ENCODE data around the gene GPR183. TPM values are rescaled to one million over a fixed set of nuclear protein-coding genes. Genes with fewer than 3 reads are reported as not detected.

The GPR183 gene
- total and polyA plus RNA-seq, 2 of the 8 experiments (the other 6 are each of a cell fraction or from before 2014, with no cell fraction given) = not detected

DNA sequence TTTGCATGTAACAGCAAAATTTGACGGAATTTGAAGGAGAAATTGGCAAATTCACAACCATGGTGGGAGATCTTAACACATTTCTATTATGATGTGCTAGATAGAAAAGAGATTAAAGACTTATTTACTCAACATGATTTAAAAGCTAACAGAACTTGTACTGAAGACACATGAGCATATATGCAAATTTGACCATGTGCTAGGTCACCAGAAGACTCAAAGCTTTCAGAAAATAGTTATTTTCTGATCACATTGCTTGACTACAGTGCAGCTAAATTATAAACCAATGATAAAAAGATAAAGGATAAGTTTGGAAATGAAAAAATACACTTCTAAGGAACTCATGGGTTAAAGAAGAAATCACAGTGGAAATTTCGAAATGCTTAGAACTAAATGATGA lies 9.1 kb downstream of the GPR183 start:
- POLR2A ChIA-PET (ENCODE audit: partially characterized antibody) = interaction anchor here (1.0 kb wide), 1 partner anchor 26 kb away, joined by 3 read pairs; no protein-coding TSS in a partner anchor
- Histone ChIP-seq H4K91ac (replicated peaks; ENCODE audit: insufficient read length, low read length) (no peak overlapping the region), H2BK12ac (ENCODE audit: low read depth, low read length) (no peak overlapping the region), H2AFZ (ENCODE audit: low read length) (no peak overlapping the region), H3K4me2 (ENCODE audit: insufficient read depth in 1 of 2, low read depth in 2 of 2, low read length in 2 of 2) (no peak overlapping the region), H2BK15ac (ENCODE audit: low read length) (no peak overlapping the region), H2AK5ac (ENCODE audit: low read depth, low read length) (no peak overlapping the region), H3K56ac (replicated peaks; ENCODE audit: insufficient read length, low read depth, low read length) (no peak overlapping the region), H3K27me3 (replicated peaks in 1 of 4; ENCODE audit: control insufficient read depth in 3 of 4, extremely low read depth in 1 of 4, insufficient read depth in 3 of 4, low read length in 3 of 4) (no peaks in the 10 kb centered on the region), H3K79me1 (ENCODE audit: low read depth, low read length) (0 out of 2 replicates have a peak, but pooled peaks cover 2% of the 10 kb centered on the region), H2BK5ac (ENCODE audit: low read depth, low read length) (no peak overlapping the region), H4K20me1 (replicated peaks in 1 of 2; ENCODE audit: control insufficient read depth in 1 of 2, insufficient read depth in 2 of 2, low read length in 2 of 2) (peaks cover 1 to 2% of the 10 kb centered on the region in 2 experiments), H3K4me1 (replicated peaks in 1 of 4; ENCODE audit: control insufficient read depth in 3 of 4, insufficient read depth in 4 of 4, low read length in 3 of 4) (no peaks in the 10 kb centered on the region; a peak in 1 of 7 replicates), H4K8ac (ENCODE audit: extremely low read depth, insufficient read depth, low read length) (no peak overlapping the region), H3K18ac (ENCODE audit: extremely low read depth, low read length) (no peak overlapping the region), H2BK20ac (ENCODE audit: low read length) (no peak overlapping the region), H3K4me3 (ENCODE audit: extremely low read depth in 1 of 4, insufficient read depth in 2 of 4, low read depth in 3 of 4, low read length in 4 of 4) (no peak overlapping the region), H3K36me3 (ENCODE audit: control insufficient read depth in 2 of 4, insufficient read depth in 4 of 4, low read length in 3 of 4) (no peaks in the 10 kb centered on the region), H3K9me3 (ENCODE audit: insufficient read depth in 2 of 2, low read depth in 1 of 2, low read length in 1 of 2) (no peaks in the 10 kb centered on the region), H3K79me2 (ENCODE audit: control insufficient read depth in 1 of 2, insufficient read depth in 2 of 2, low read length in 2 of 2) (no peaks in the 10 kb centered on the region), H3K23ac (ENCODE audit: insufficient read length) (no peak overlapping the region), H3K14ac (ENCODE audit: insufficient read length) (no peak overlapping the region), H3K23me2 (ENCODE audit: low read depth, low read length) (no peaks in the 10 kb centered on the region), H3K9ac (replicated peaks in 1 of 4; ENCODE audit: extremely low read depth in 1 of 4, low read depth in 3 of 4, low read length in 3 of 4) (no peak overlapping the region), H3K4ac (replicated peaks; ENCODE audit: insufficient read length, low read depth, low read length) (no peak overlapping the region), H3K27ac (ENCODE audit: low read depth, low read length) (no peak overlapping the region), H2BK120ac (replicated peaks; ENCODE audit: low read depth, low read length) (no peak overlapping the region), H4K5ac (ENCODE audit: insufficient read length, low read depth, low read length) (no peak overlapping the region)
- no peak for FAIRE-seq
- 94% methylated on average over 2 of the region's 2 CpGs; no CpG with 5 or more reads in 1 of the 2 experiments for WGBS, 2 experiments (ENCODE audit: extremely low coverage in 1 of 2, insufficient coverage in 1 of 2, insufficient read length in 1 of 2, insufficient replicate concordance in 2 of 2, low coverage in 1 of 2, low lambda C conversion rate in 2 of 2, missing lambda C conversion rate in 1 of 2)
- CTCF ChIA-PET (ENCODE audit: partially characterized antibody) = interaction anchor here (1.1 to 2.2 kb wide), 4 partner anchors 13 to 89 kb away, joined by 3 to 8 read pairs (median 5); no protein-coding TSS in a partner anchor
- TF ChIP-seq TEAD4 (IDR thresholded peaks at IDR 0.05; ENCODE audit: low read depth, low read length) (no peak), NANOG (IDR thresholded peaks at IDR 0.05; ENCODE audit: insufficient read depth, low read depth, low read length, poor library complexity, severe bottlenecking) (no peak), BACH1 (IDR thresholded peaks at IDR 0.05; ENCODE audit: low read length) (no peak), TCF12 (IDR thresholded peaks at IDR 0.05; ENCODE audit: low read depth, low read length) (no peak), RXRA (IDR thresholded peaks at IDR 0.05; ENCODE audit: insufficient read depth, low read depth, low read length) (no peak)
- no peak for DNase-seq (ENCODE audit: low read depth in 1 of 2, low spot score in 2 of 2)
